SH-SY5Y (cell line): ENCODE results near the gene FCF1.

Source experiments
- GATA2 ChIP-seq: IDR thresholded peaks from 2 replicates; pipeline ENCODE4 v1.6.1; 2011; ENCODE audit warnings: mild to moderate bottlenecking, low read depth, low read length
- GATA3 ChIP-seq: IDR thresholded peaks from 2 replicates; pipeline ENCODE4 v1.6.1; 2011; ENCODE audit warnings: low read depth, mild to moderate bottlenecking, low read length, moderate library complexity

GRCh38 chr14:74667758-74668157, 45.2 kb upstream of the FCF1 start:
- TF ChIP-seq GATA3 (no peak), GATA2 (no peak)
